Natural killer cell (primary cell): Measurements from ENCODE around the gene PNP. TPM values are rescaled to one million over a fixed set of nuclear protein-coding genes. Genes with fewer than 3 reads are reported as not detected.
"Not testable (repeated sequence)": the region's sequence is repeated elsewhere in the genome, so short reads cannot be mapped to it uniquely, and the experiment has no call there.

ENCODE experiments used
- ATAC-seq, 3 donors: fragments of 150-1000 bp in 2 of 3; fragments of 200-7000 bp in 1 of 3; cut with Tn5 transposase; 1 replicate in 1 of 3; 2 replicates in 2 of 3; pipeline ENCODE4 v1.10.0; 2021; ENCODE audit warnings: mild to moderate bottlenecking in 2 of 3, moderate library complexity in 2 of 3
- DNase-seq, 2 donors: peaks; one replicate each; pipeline versions ENCODE4 v3.0.0 to v3.0.0-alpha.2; 2013 to 2021; ENCODE audit warnings: mixed read lengths in 1 of 2
- H3K27ac ChIP-seq: one replicate; pipeline ENCODE4 v1.5.1; 2013; ENCODE audit warnings: mild to moderate bottlenecking, low read length
- H3K27me3 ChIP-seq: one replicate; pipeline ENCODE4 v1.6.1; 2013; ENCODE audit warnings: low read length; ENCODE audit not compliant: control insufficient read depth, insufficient read depth
- H3K36me3 ChIP-seq: one replicate; pipeline ENCODE4 v1.6.1; 2013; ENCODE audit warnings: low read length; ENCODE audit not compliant: control insufficient read depth, insufficient read depth
- H3K4me1 ChIP-seq: one replicate; pipeline ENCODE4 v1.6.1; 2013; ENCODE audit warnings: low read length; ENCODE audit not compliant: control insufficient read depth, insufficient read depth
- H3K4me3 ChIP-seq: one replicate; pipeline ENCODE4 v1.5.1; 2013; ENCODE audit warnings: low read length
- H3K9me3 ChIP-seq: one replicate; pipeline ENCODE4 v1.6.1; 2013; ENCODE audit warnings: low read length; ENCODE audit not compliant: control insufficient read depth, insufficient read depth
- H3K27ac Mint-ChIP-seq, 2 donors: one replicate each; pipeline ENCODE4 v1.8.0; 2022; ENCODE audit warnings: mild to moderate bottlenecking in 2 of 2, mixed read lengths in 2 of 2, moderate library complexity in 1 of 2
- H3K27me3 Mint-ChIP-seq, 2 donors: one replicate each; pipeline ENCODE4 v1.8.0; 2022; ENCODE audit warnings: low read depth in 2 of 2, mixed read lengths in 2 of 2
- H3K36me3 Mint-ChIP-seq: one replicate; pipeline ENCODE4 v1.8.0; 2022; ENCODE audit warnings: mixed read lengths
- H3K4me1 Mint-ChIP-seq, 2 donors: one replicate each; pipeline ENCODE4 v1.8.0; 2022; ENCODE audit warnings: mixed read lengths in 2 of 2
- H3K4me3 Mint-ChIP-seq: one replicate; pipeline ENCODE4 v1.8.0; 2022; ENCODE audit warnings: mild to moderate bottlenecking, moderate library complexity, mixed read lengths
- H3K9me3 Mint-ChIP-seq, 2 donors: one replicate each; pipeline ENCODE4 v1.8.0; 2022; ENCODE audit warnings: mixed read lengths in 2 of 2
- CTCF ChIP-seq: fragments of 200-600 bp; IDR thresholded peaks from one replicate; pipeline ENCODE4 v1.8.0; 2022; ENCODE audit warnings: antibody characterized with exemption
- WGBS: methylation state at CpG from one replicate; pipeline ENCODE4 v1.1.7; 2013; ENCODE audit warnings: missing lambda C conversion rate; ENCODE audit not compliant: insufficient coverage; 5-methylcytosine and 5-hydroxymethylcytosine counted together
- intact Hi-C: fragments of 100-400 bp; cut with micrococcal nuclease; formaldehyde crosslinking; loops from one replicate; pipeline ENCODE4 v1.14.2; 2022
- total RNA-seq, 4 donors: library from RNA; stranded (reverse); fragments of 120-200 nt in 1 of 4; gene quantifications; one replicate each; pipeline versions ENCODE4 v1.2.3 to v1.2.4, GENCODE V29; 2013 to 2022

The PNP gene
- total RNA-seq, 3 donors from 2014 or later (not counting 1 experiment from before 2014, with no cell fraction given): 49.5 to 76.8 (median 51.8) TPM

GRCh38 chr14:20507537-20507936 is 38.3 kb downstream of the PNP start:
- H3K36me3 Mint-ChIP-seq, H3K4me3 ChIP-seq, H3K9me3 Mint-ChIP-seq, H3K27ac ChIP-seq, H3K36me3 ChIP-seq, H3K4me1 ChIP-seq, DNase-seq, ATAC-seq, H3K27me3 ChIP-seq, H3K27me3 Mint-ChIP-seq, H3K4me3 Mint-ChIP-seq, H3K4me1 Mint-ChIP-seq, intact Hi-C loops, H3K27ac Mint-ChIP-seq, H3K9me3 ChIP-seq: not testable (repeated sequence)
- WGBS: 100% methylated on average over 2 of the region's 3 CpGs

GRCh38 chr14:20508367-20508766 is 39.2 kb downstream of the PNP start:
- H3K4me3 ChIP-seq: no peak overlapping the region
- ATAC-seq (no peak), DNase-seq (no peak)
- no peak overlapping the region for H3K27ac ChIP-seq
- no peak for TF ChIP-seq CTCF
- Mint-ChIP-seq H3K9me3 (no peaks in the 10 kb centered on the region), H3K4me3 (no peak overlapping the region), H3K4me1 (no peaks in the 10 kb centered on the region), H3K27ac (no peak overlapping the region), H3K36me3 (no peaks in the 10 kb centered on the region), H3K27me3 (peaks cover 6 to 7% of the 10 kb centered on the region in 2 donors)
- H3K36me3 ChIP-seq: no peaks in the 10 kb centered on the region
- H3K4me1 ChIP-seq: no peaks in the 10 kb centered on the region
- H3K27me3 ChIP-seq: no peaks in the 10 kb centered on the region
- WGBS: 85% methylated on average over 8 of the region's 8 CpGs
- no peaks in the 10 kb centered on the region for H3K9me3 ChIP-seq
- intact Hi-C loops: no loop called here

- H3K4me1 Mint-ChIP-seq: no peaks in the 10 kb centered on the region
- intact Hi-C loops: no loop called here
- DNase-seq: no peak
- H3K36me3 Mint-ChIP-seq: no peaks in the 10 kb centered on the region
- no peaks in the 10 kb centered on the region for H3K36me3 ChIP-seq
- no peak overlapping the region for H3K27ac Mint-ChIP-seq
- no peak overlapping the region for H3K4me3 ChIP-seq
- no peak for TF ChIP-seq CTCF
- no peaks in the 10 kb centered on the region for H3K4me1 ChIP-seq
- H3K4me3 Mint-ChIP-seq: no peak overlapping the region
- no peaks in the 10 kb centered on the region for H3K9me3 ChIP-seq
- no peaks in the 10 kb centered on the region for H3K27me3 ChIP-seq
- H3K9me3 Mint-ChIP-seq: no peaks in the 10 kb centered on the region
- no peak overlapping the region for H3K27ac ChIP-seq
- H3K27me3 Mint-ChIP-seq: peaks cover 0 to 6% of the 10 kb centered on the region in 2 donors
- ATAC-seq: no peak
- WGBS: 68% methylated on average over 6 of the region's 7 CpGs
These were observed 43.1 kb downstream of the PNP start for GRCh38 chr14:20512177-20512905.

- WGBS: 62% methylated on average over 3 of the region's 4 CpGs
- no peak overlapping the region for H3K27ac Mint-ChIP-seq
- H3K27ac ChIP-seq: no peak overlapping the region
- no peak overlapping the region for H3K4me3 ChIP-seq
- no peak for ATAC-seq
- no peaks in the 10 kb centered on the region for H3K27me3 ChIP-seq
- no peaks in the 10 kb centered on the region for H3K36me3 Mint-ChIP-seq
- intact Hi-C loops: no loop called here
- H3K4me1 ChIP-seq: no peaks in the 10 kb centered on the region
- H3K4me3 Mint-ChIP-seq: no peak overlapping the region
- H3K27me3 Mint-ChIP-seq: peaks cover 0 to 6% of the 10 kb centered on the region in 2 donors
- no peak for TF ChIP-seq CTCF
- DNase-seq: no peak
- H3K9me3 Mint-ChIP-seq: no peaks in the 10 kb centered on the region
- H3K36me3 ChIP-seq: no peaks in the 10 kb centered on the region
- no peaks in the 10 kb centered on the region for H3K4me1 Mint-ChIP-seq
- no peaks in the 10 kb centered on the region for H3K9me3 ChIP-seq
These were observed 46.6 kb downstream of the PNP start for GRCh38 chr14:20515846-20516245.
